DMS 273 treated with DMSO at 0.1 percent for 48 hours (cell line): ENCODE data around the gene SMIM3.
A peak's percentile ranks its signal among the peaks of the same experiment; 100 is the strongest.
"Not testable (repeated sequence)": the region's sequence is repeated elsewhere in the genome, so short reads cannot be mapped to it uniquely, and the experiment has no call there.

Source experiments
- DNase-seq: peaks from one replicate; lab custom pipeline; 2025; lab: John Stamatoyannopoulos, UW

SMIM3 gene

GRCh38 chr5:150778517-150779396 lies at the start of gene SMIM3:
SMIM3 (plus strand) TSS chr5:150778757; CDS start chr5:150795441, 16,684 bp downstream.
- no peak for DNase-seq

GRCh38 chr5:150729859-150730258 lies 48.7 kb upstream of the SMIM3 start:
- no peak for DNase-seq

- no peak for DNase-seq
Measured at GRCh38 chr5:150731669-150732242, 46.8 kb upstream of the SMIM3 start.

- no peak for DNase-seq
Measured at GRCh38 chr5:150734579-150735384, 43.8 kb upstream of the SMIM3 start.

GRCh38 chr5:150738862-150739261 lies 39.7 kb upstream of the SMIM3 start:
- no peak for DNase-seq

GRCh38 chr5:150740992-150741391 lies 37.6 kb upstream of the SMIM3 start:
- DNase-seq = no peak

GRCh38 chr5:150742455-150743141 lies 36.0 kb upstream of the SMIM3 start:
- DNase-seq = not testable (repeated sequence)

GRCh38 chr5:150743142-150743488 lies 35.4 kb upstream of the SMIM3 start:
- DNase-seq = not testable (repeated sequence)

GRCh38 chr5:150750469-150750868 lies 28.1 kb upstream of the SMIM3 start:
- DNase-seq = no peak

- no peak for DNase-seq
Measured at GRCh38 chr5:150751096-150751891, 27.3 kb upstream of the SMIM3 start.

GRCh38 chr5:150753463-150753862 lies 25.1 kb upstream of the SMIM3 start:
- DNase-seq = no peak

- no peak for DNase-seq
Measured at GRCh38 chr5:150753863-150754262, 24.7 kb upstream of the SMIM3 start.

GRCh38 chr5:150757087-150757649 lies 21.4 kb upstream of the SMIM3 start:
- DNase-seq = no peak

- DNase-seq = no peak
Measured at GRCh38 chr5:150758203-150758530, 20.4 kb upstream of the SMIM3 start.

- peak; percentile 99 for DNase-seq
Measured at GRCh38 chr5:150758531-150759333, 19.8 kb upstream of the SMIM3 start, which contains the start of gene DCTN4. DCTN4 (minus strand) TSS chr5:150759017; CDS start chr5:150758993, 24 bp downstream.

GRCh38 chr5:150759334-150759583 lies 19.3 kb upstream of the SMIM3 start:
- no peak for DNase-seq

- no peak for DNase-seq
Measured at GRCh38 chr5:150762211-150762610, 16.3 kb upstream of the SMIM3 start.

GRCh38 chr5:150763023-150763769 lies 15.4 kb upstream of the SMIM3 start:
- no peak for DNase-seq

GRCh38 chr5:150764530-150764929 lies 14.0 kb upstream of the SMIM3 start:
- no peak for DNase-seq
